Stimulated activated CD4-positive, alpha-beta T cell treated with anti-CD3 and anti-CD28 coated beads, Interleukin-1b, Interleukin-23, amount 100 ng/mL, for 48 hours (primary cell): ENCODE data around the gene MORN2.
"Not testable (repeated sequence)": the region's sequence is repeated elsewhere in the genome, so short reads cannot be mapped to it uniquely, and the experiment has no call there.

Source experiments
- DNase-seq: peaks from one replicate; pipeline ENCODE4 v3.0.0-alpha.2; 2020

MORN2 gene

GRCh38 chr2:38875576-38876367 is at the start of gene MORN2, which contains the start of gene DHX57:
TSS of gene MORN2 (plus strand) at chr2:38875976.
TSS of gene DHX57 (minus strand) at chr2:38875934. CDS start at chr2:38868405, 7,529 bp downstream.
- peak; percentile 81 for DNase-seq

GRCh38 chr2:38827539-38828145 is 48.1 kb upstream of the MORN2 start:
- not testable (repeated sequence) for DNase-seq

GRCh38 chr2:38828460-38828859 is 47.3 kb upstream of the MORN2 start:
- DNase-seq = no peak

- no peak for DNase-seq
These were observed 45.8 kb upstream of the MORN2 start for GRCh38 chr2:38829971-38830370.

GRCh38 chr2:38830526-38831159 is 45.1 kb upstream of the MORN2 start:
- DNase-seq = no peak

- DNase-seq = no peak
These were observed 40.7 kb upstream of the MORN2 start for GRCh38 chr2:38835015-38835601.

- DNase-seq = no peak
These were observed 39.8 kb upstream of the MORN2 start for GRCh38 chr2:38835990-38836389.

- peak; percentile 2 for DNase-seq
These were observed 39.0 kb upstream of the MORN2 start for GRCh38 chr2:38836791-38837190.

- DNase-seq = no peak
These were observed 25.7 kb upstream of the MORN2 start for GRCh38 chr2:38850045-38850444.

- DNase-seq = no peak
These were observed 19.6 kb upstream of the MORN2 start for GRCh38 chr2:38856165-38856564.

- no peak for DNase-seq
These were observed 13.3 kb upstream of the MORN2 start for GRCh38 chr2:38862476-38862875.

- DNase-seq = no peak
These were observed 12.6 kb upstream of the MORN2 start for GRCh38 chr2:38863061-38863695.

- DNase-seq = no peak
These were observed 8.9 kb upstream of the MORN2 start for GRCh38 chr2:38866773-38867443.

GRCh38 chr2:38871432-38871831 is 4.3 kb upstream of the MORN2 start:
- DNase-seq = no peak

- DNase-seq = no peak
These were observed 2.0 kb upstream of the MORN2 start for GRCh38 chr2:38873763-38874162.

GRCh38 chr2:38875227-38875575 is 575 bp upstream of the MORN2 start:
- no peak for DNase-seq

GRCh38 chr2:38876407-38876806 is 631 bp downstream of the MORN2 start:
- DNase-seq = no peak

- no peak for DNase-seq
These were observed 10.3 kb downstream of the MORN2 start for GRCh38 chr2:38886063-38886462.

- no peak for DNase-seq
These were observed 11.6 kb downstream of the MORN2 start for GRCh38 chr2:38887347-38887746.

GRCh38 chr2:38887902-38888554 is 12.3 kb downstream of the MORN2 start:
- DNase-seq = no peak

- no peak for DNase-seq
These were observed 13.3 kb downstream of the MORN2 start for GRCh38 chr2:38889045-38889444.

- no peak for DNase-seq
These were observed 13.8 kb downstream of the MORN2 start, which contains the start of gene ARHGEF33 for GRCh38 chr2:38889575-38889974. TSS of gene ARHGEF33 (plus strand) at chr2:38889875. CDS start at chr2:38919448, 29,573 bp downstream.
